GM12872 (cell line): ENCODE data around the gene KCNJ12.

Experiments used
- TF ChIP-seq, protein P1 (sequence below): IDR thresholded peaks from 3 replicates; pipeline ENCODE4 v1.5.1; 2011; ENCODE audit warnings: low read depth, mild to moderate bottlenecking, low read length, moderate library complexity; ENCODE audit not compliant: insufficient read depth

KCNJ12 gene

DNA sequence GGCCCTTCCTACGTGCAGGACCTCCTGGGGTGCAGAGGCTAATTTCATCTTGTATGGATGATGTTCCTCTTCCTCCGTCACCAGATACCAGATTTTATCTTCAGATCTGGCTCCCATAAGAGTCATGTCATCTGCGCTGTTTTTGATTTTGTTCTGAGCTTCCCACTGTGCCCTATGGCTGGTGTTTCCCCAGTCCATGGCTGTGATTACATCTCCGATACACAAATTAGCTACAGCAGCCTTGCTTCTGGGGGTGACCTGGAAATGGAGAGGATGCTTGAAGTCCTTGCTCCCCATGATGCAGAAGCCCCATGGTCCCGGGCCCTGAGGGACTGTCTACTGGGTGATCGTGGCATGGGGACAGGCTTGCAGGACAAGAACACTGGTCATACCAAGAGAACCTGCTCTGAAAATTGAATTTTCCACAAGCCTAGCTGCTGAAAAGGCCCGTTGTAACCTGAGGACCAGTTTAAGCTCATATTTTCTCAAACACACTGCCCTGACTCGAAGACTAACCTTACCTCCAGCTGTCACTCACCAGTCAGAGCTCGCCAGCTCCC lies 69.0 kb downstream of the KCNJ12 start:
- TF ChIP-seq, protein P1, sequence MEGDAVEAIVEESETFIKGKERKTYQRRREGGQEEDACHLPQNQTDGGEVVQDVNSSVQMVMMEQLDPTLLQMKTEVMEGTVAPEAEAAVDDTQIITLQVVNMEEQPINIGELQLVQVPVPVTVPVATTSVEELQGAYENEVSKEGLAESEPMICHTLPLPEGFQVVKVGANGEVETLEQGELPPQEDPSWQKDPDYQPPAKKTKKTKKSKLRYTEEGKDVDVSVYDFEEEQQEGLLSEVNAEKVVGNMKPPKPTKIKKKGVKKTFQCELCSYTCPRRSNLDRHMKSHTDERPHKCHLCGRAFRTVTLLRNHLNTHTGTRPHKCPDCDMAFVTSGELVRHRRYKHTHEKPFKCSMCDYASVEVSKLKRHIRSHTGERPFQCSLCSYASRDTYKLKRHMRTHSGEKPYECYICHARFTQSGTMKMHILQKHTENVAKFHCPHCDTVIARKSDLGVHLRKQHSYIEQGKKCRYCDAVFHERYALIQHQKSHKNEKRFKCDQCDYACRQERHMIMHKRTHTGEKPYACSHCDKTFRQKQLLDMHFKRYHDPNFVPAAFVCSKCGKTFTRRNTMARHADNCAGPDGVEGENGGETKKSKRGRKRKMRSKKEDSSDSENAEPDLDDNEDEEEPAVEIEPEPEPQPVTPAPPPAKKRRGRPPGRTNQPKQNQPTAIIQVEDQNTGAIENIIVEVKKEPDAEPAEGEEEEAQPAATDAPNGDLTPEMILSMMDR = no peak

DNA sequence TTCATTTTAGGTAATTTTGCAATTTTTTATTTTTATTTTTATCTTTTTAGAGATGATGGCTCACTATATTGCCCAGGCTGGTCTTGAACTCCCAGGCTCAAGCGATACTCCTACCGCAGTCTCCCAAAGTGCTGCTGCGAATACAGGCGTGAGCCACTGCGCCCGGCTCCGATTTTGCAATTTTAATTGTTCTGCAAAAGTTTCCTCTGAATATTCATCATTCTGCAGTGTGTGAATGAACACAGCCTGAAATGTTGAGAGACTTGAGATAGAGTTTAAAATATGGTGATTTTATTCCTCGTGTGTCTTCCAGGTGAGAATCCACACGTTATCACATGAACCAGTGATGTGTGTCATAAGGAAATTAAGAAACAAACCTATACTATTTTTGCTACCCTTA lies 75.8 kb downstream of the KCNJ12 start:
- TF ChIP-seq, protein P1 = no peak

DNA sequence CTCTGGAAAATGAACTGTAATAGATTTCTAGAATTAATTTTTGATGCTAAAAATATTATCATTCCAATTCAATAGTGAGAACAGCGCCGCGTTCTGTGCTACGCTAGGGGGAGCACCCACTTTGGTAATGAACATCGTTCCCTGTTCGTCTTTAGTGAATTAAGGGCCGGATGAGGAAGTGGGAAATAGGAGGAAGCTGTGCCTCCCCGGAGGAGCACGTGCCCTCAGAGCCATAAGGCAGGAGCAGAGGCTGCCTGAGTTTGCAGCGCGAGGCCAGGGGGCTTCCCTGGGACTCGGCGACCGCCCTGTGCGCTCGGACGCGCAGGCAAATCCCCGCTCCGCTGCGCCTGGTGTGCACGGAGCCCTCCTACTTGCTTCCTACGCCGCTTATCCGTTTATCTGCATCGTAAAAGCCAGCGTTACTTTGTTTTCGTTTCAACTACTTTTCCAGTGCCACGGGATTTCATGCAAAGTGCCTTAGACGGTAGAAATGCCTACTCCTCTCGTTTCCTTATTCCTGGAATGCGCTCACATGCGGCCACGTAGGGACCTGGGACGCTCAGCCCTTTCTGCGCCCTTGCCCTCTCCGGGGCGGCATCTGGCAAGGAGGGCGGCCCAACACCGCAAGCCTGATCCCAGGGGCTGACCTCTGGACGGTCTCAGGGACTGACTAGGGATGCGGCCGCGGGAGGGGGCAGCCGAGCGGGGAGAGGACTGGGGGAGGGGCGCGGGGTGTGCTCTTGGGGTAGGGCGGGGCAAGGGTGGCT lies 76.4 kb downstream of the KCNJ12 start:
- TF ChIP-seq, protein P1 = 0 out of 3 replicates have a peak, but pooled peaks have one; percentile 24

DNA sequence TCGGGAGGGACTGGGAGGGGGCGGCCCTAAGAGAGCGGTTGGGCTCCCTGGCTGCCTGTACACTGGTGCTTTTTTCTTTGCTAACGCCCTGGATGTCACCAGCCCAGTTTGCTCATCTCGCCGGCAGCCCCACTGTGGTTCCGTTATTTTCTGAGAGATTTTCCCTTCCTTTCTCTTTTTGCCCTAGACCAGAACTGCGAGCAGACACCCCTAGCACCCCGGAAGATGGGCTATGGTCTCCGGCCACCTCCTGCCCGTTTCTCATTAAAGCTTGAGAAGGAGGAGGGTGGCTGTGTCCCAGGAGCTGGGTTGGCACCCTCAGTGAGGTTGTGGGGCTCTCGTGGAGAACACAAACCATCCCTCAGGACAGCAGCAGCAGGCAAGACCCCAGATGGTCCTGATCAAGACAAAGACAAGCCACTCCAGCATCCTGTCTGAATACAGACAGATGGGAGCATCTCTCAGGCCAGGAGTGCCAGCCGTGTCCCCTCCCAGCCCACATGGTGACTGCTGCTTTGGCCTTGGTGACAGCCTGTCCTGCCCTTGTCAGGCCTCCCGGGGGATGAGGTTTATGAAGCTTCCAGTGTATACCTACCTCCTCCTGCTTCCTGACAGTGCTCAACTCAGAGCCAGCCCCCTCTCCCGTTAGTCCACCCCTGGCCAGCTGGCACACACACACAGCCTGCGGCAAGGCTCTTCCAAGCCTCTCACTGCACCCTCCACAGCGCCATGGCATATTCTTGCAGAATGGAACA lies 77.2 kb downstream of the KCNJ12 start:
- TF ChIP-seq, protein P1 = no peak

DNA sequence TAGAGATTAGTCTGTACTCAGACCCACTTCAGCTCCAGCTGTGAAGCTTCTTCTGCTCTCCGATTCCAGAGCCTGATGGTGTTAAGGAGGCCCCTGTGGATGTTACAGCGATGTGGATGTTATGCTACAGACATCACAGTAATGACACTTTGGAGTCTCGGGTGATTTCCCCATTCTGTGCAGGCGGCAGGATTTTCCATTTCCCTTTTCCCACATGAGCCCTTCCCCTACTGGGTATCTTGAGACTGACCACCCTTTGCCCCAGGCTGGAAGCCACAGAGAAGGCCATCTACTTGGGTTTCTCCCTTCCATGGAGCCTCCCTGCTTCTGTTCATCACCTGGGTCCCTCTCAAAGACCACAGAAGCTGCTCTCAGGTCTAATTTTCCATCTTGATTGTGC lies 78.3 kb downstream of the KCNJ12 start:
- TF ChIP-seq, protein P1 = no peak

DNA sequence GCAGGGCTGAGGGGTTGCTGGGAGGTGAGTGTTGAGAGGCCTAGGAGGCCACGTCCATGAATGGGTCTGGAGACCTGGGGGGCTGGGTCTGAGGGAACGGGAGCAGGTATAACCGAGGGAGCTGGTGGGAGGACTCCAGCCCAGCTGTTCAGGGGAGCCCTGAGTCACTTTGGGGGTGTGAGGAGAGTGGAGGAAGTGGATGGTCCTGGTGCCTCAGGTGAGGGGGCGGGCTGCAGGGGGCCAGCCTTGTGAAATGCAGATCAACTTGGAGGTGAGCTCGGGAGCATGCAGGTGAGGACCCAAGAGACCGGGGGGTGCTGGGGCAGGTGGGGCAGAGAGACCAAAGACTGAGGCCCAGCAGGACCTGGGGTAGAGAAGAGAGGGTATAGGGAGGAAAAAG lies 79.6 kb downstream of the KCNJ12 start:
- TF ChIP-seq, protein P1 = no peak
